GM18867 (cell line): ENCODE results near the gene FMO4.
"Not testable (repeated sequence)": the region's sequence is repeated elsewhere in the genome, so short reads cannot be mapped to it uniquely, and the experiment has no call there.

Experiments used
- ATAC-seq: cut with Tn5 transposase; IDR thresholded peaks from one replicate; pipeline ENCODE4 v1.9.1; 2021; ENCODE audit warnings: mild to moderate bottlenecking, moderate library complexity; ENCODE audit not compliant: unreplicated experiment

FMO4 gene

GRCh38 chr1:171381866-171382210 lies 67.9 kb downstream of the FMO4 start:
- no peak for ATAC-seq

GRCh38 chr1:171384496-171384895 lies 70.5 kb downstream of the FMO4 start:
- ATAC-seq = no peak

GRCh38 chr1:171389171-171389570 lies 75.2 kb downstream of the FMO4 start:
- no peak for ATAC-seq

- ATAC-seq = not testable (repeated sequence)
Measured at GRCh38 chr1:171390740-171391139, 76.8 kb downstream of the FMO4 start.
